Activated CD8-positive, alpha-beta memory T cell treated with anti-CD3 and anti-CD28 coated beads for 24 hours (primary cell): Measurements from ENCODE around the gene TENM4.

Experiments
- DNase-seq: peaks from one replicate; pipeline ENCODE4 v3.0.0-alpha.2; 2020

Gene TENM4

DNA sequence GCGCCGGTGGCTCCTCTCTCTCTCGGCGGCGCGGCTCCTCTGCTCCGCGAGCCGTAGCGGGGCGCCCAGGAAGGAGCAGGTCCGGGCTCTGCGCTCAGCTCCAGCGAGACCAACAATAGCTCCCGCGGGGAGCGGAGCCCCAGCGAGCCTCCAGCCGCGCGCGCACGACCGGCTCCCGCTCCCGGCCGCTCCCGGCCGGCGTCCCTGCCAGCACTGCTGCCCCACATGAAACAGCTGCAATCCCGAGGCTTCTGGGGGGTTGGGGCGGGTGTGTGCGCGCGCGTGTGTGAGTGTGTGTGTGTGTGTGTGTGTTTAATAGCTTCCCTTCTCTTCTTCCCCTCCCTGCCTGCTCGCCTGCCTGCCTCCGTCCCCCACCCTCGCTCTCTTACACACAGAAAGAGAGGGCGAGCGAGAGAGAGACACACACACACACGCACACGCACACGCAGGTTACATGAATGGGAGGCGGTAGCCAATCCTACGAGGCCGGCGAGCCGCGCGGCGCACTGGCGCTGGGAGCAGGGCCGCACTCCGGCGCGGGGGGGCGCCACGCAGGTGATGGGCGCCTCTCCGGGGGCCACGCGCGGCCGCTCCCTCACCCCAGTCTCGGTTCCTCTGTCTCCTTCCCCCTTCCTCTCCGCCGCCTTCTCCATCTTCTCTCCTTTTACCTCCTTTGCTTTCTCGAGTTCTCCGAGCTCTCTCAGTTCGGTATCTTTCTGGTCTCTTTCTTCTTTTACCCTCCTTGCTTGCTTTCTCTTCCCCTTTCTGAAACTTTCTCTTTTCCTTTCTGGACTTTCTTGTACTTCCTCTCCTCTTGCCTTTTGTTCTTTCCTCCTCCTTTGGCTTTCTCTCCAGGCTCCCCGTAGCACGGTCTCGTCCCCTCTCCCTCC is at the start of gene TENM4:
TENM4 (minus strand) TSS at position 460 of the 890 bp plus-strand sequence. CDS start 371,086 bp downstream, outside the sequence.
- DNase-seq, result no peak

DNA sequence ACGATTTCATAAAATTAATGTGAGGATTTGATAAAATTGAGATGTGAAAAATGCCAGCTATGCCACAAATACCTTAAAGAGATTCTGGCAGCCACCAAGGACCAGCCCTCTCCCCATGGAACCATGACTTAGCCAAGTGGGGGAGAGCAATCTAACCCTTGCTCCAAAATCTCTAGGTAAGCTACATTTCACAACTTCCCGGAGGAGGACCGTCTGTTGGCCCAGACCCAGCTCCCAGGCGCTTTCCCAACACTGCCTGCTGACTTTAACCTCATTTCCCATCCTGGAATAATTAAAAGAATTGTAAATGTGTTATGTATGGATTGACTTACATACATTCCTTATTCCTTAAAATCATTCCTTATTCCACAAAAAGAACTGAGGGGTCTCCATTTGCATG is 47.5 kb upstream of the TENM4 start:
- DNase-seq, result no peak

DNA sequence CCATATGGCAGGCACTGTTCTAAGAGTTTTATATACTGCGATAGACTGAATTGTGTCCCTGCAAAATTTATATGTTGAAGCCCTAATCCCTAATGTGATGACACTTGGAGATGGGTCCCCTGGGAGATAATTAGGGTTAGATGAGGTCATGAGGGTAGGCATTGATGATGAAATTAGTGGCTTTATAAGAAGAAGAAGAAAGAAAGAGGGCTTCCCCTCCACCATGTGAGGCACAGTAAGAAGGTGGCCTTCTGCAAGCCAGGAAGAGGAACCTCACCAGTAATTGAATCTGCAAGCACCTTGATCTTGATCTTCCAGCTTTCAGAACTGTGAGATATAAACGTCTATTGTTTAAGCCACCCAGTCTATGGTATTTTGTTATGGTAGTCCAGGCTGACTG is 46.6 kb upstream of the TENM4 start:
- DNase-seq, result no peak

DNA sequence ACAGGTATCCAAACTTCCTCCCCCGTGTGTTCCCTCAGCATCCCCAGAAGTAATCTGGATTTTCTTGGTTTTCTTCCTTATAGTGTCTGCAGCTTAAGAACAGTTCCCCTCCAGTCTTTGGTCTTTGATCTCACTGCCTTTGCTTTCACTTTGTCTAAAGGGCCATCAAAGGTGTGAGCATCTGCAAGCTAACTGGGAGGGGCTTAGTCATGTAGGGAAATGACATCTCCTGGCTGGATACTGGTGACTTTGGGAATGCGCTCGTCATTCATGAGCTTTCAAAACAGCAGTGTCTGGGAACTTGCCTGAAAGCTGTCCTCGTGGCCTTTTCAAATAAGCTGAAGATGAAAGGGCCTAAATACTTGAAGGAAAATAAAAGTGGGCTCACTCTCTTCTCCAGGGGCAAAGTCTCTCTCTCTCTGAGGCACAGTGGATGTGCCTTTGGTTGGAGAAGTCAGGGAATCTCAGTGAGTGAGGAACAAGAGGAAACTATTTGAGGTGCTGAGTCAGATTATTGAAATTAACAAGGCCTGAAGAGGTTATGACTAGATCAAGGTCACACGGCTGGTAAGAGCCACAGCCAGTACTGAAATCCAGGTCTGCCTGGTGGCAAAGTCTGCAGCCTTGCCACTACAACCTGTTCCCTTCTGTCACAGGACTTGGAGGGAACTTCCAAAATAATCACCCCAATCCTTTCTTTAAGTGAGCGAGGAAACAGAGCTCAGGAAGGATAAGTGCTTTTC is 45.6 kb upstream of the TENM4 start:
- DNase-seq, result no peak

DNA sequence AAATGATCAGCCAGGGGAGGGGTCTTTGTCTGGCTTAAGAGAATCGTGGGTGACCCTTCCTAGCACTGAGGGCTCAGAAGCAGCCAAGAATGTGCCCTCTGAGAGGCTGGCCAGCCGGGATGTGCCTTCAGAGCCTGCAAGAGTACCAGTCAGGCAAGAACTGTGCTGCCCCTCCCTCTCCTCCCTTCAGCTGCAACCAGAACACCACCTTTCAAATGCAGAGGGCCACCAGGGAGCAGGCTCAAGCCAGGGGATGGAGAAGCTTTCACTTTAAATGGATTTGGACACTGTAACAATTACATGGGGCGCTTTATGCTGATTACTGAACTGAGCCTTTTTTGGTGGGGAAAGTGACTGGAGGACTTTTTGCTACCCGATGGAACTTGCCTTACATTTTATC is 44.9 kb upstream of the TENM4 start:
- DNase-seq, result no peak

DNA sequence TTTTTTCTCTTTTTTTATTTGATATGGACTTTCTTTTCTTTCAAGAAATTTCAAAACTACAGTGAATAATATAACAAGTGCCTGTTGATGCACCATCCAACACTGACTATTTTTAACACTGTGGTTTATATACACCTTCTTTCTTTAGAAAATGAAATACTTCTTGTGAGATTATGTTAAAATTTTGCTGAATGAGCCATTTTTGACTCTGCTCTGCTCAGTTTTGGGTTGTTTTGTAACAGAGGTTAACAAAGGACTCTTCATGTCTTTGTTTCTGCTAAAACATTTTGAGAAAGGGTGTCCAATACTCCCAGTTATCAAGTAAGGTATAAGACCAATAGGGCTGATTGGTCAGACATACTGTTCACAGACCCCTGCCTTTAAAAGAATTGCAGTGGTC is 44.0 kb upstream of the TENM4 start:
- no peak for DNase-seq

DNA sequence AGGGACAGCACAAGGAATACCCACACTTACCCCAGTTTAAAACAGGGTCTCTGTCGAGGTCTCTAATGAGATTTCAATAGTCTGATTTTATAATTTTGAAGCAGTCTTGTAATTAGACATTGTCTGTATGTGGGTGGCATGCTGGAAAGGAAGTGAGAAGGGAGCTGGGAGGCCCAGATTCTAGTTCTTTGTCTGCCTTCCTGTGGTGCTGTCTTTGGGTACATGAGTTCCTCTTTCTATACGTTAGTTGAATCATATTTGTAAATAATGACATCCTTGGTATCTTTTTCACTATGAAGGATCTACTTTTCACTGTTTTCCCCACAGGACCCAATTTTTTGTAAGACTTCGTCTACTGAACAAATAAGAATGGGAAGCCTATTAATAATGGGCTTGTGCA is 42.0 kb upstream of the TENM4 start:
- no peak for DNase-seq

DNA sequence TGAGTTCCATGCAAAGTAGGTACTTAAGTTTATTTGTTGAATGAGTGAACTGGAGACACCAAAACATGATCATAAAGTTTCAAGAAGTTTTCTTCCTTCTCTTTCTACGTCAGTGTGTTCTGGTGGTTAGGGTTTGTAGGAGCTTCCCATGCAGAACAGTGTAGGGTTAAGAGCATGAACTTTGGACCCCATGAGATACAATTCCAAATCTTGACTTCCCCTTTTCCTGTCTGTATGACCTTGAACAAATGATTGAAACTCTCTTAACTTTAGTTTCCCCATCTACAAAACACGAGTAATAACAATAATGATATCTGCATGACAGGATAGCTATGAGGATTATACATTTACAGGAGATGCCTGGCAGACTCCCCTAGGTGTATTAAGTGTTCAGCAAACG is 41.0 kb upstream of the TENM4 start:
- no peak for DNase-seq

DNA sequence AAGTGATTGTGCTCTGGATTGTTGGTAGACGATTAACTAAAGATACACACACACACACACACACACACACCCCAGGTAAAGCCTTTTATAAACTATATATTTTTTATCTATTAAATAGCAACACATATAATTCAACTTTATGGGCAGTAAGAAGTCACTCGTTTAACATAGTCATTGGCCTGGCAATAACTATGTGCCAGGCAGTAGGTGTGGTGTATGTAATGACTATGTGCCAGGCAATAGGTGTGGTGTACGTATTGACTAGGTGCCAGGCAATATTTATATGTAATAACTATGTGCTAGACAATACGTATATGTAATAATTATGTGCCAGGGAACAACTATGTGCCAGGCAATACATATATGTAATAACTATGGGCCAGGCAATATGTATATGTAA is 40.0 kb upstream of the TENM4 start:
- no peak for DNase-seq

DNA sequence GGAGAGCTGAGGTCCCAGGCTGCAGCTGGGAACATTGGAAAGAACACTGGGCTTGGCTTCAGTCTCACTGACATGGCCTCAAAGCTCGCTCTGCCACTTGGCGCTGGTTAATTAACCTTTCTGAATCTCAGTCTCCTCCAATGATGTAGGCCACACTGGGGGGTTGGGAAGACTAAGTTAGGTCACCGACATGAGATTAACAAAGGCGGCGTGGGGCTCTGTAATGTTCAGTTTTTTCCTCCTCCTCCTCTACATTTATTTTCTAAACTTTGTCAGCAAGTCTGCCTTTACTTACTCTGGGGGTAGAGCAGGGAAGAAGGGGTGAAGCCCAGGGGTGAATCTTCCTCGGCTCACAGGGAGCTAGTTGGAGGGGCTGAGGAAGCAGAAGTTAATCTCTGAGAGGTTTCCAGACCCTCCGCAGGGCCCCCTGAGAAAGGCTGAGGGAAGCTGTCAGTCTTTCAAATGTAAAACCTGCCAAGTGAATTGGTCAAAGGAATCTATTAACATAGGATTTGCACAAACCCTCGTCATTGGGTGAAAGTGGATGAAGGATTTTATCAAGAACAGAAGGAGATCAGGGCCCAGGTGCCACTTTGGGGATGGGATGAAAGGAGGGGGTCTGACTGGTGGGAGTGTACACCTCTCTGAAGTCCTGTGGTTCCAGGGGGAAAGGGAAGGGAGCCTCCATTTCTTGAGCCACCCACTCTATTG is 32.1 kb upstream of the TENM4 start:
- no peak for DNase-seq

DNA sequence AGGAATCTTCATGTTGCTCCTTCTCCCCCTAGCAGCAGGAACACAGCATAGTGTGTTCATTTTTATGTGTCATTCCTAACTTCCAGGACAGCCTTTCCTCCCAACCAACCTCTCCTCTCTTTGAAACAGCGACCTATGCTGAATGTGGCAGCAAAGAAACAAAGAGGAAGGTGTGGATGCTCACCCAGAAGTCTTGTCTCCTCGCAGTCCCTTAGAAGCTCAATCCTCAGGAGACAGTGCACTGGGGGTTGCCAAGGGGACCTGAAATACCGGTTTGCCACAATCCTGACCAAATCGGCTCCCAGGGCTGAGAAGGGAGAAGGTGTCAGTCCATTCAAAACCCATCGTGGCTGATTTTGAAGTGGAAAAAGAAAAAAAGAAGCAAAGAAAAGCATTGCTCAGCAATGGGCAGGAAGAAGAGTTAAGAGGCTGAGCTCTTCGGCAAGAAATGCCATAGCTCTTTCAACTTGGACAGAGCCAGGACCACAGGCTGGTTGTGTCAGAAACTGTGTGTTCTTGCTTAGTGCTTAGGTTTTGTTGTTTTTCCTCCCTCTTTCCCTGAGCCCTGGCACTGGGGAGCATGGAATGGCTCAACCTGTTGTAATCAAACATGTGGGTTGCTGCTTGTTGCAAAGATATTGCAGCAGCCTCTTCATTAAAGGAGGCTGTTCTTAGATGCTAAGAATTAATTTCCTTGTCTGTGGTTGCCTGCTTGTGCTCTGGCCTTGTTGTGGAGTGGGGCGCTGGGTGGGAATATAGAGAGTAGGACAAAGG is 30.4 kb upstream of the TENM4 start:
- DNase-seq, result no peak

DNA sequence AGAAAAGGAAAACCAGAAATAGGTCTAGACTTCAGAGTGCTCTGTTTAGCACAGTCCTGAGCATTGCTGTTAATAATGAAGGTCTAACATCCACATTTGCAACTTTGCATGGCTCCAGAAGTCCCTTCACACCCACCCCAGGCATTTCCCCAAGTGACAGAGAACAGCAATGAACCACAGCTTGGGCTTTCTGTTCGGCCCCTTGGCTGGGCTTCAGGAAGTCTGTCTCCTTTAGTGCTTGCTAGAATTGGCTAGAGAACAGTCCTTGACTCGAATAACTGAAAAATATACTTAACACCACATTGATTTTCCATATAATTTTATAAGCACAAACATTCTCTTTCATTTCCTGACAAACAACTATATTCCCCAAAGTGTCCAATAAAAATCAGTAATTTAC is 29.3 kb upstream of the TENM4 start:
- DNase-seq, result no peak

DNA sequence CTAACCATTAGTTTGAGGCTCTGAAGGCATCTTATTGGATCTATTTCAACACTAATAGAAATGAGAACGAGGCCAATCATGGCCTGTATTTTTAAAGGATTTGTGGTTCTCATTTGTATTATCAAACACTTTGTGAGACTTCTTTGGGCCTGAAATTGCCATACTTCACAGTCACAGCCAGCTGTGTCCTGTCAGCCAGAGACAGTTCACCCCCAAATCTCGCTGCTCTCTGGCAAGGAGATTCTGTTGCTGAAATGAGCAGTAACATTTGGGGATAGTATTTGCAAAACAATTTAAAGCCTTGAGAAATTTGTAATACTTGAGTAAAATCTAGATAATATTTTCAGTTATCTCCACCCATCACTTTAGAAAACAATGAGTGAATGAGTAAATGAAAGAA is 26.9 kb upstream of the TENM4 start:
- DNase-seq, result no peak

DNA sequence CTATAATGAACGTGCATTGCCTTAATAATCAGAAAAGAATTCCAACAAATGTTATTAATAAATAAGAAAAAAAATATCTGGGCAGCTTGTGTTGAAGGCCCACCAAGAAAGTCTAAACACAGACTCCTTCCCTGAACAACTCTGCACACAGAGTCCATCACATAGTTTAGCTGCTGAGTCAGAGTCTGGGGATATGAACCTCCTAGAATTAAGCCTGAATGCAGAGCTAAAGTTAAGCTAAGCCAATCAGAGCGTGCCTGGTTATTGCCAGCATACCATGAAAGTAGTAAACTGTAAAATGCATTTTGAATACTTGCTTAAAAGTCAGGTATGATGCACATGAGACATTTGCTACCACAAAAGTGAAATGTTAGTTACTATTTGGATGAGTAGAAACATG is 25.6 kb upstream of the TENM4 start:
- no peak for DNase-seq

DNA sequence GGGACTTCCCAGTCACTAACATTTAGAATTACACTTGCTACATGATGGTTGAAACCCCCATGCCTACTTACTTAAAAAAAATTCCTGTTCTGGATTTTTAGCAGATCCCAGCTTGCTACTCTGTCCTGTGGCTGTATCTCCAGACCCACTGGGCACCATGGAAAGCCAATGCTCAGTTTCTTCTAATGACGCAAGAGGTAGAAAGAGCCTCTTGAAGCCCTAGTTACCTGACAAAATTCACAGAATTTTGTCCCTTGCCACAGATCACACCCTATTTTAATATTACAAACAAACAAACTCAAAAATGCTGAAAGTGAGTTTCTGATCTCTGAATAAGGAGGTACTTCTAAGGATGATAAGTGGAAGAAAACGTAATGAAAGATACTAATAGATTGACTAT is 24.3 kb upstream of the TENM4 start:
- DNase-seq, result no peak

DNA sequence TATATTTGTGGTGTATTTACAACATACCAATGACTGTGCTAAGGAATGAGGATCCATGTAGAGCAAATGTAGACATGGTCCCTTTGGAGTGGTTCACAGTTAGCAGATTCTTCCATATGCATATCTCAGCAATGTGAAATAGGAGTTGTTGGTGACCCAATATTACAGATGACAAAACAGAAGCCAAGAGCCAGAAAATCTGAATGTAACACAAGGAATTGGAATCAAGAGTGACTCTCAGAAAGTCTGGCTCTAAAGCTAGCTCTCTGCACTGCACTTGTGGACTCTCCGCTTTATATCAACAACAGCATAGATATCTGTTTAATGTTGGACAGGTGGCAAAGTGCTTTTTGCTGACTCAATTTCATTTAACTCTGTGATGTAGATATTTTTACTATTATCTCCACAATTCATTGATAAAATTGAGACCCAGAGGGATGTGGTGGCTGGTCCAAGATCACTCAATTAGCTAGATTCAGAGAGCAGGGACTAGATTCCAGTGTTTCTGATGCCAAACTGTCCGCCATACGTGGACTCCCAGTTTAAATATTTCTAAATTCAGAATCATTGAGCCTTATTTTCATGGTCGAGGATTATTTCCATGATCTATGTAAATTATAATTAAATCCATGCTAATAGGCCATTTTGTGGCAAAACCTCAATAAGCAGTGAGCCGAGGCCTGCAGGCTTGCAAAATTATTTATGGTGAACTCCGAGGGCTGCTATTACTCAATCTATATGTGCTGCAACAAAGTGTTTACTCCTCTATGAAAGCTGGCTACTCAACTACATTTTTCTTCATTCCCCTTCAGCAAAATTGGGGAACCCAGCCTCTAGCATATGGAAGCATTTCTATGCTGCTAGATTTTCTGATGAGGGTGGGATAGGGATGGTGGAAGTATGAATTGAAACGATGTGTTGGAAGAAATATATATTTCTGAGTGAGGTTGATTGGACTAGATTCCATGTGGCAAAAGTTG is 21.1 kb upstream of the TENM4 start:
- no peak for DNase-seq

DNA sequence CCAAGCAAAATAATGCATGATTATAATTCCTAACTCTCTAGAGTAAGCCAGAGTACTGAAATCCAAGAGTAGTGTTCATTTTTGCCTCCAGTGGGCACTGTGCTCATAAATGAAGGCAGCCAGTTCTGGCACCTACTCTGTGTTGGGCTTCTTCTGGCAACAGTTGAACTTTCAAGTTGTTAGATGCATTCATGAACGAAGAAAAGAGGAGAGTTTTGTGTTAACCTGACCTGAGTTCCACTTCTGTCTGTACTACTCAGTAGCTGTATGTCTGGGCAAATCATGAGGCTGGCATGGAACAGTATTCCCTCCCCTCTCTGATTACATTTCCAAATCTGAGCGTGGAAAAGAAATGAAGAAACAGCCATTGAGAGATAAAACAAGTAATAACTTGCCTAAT is 20.3 kb upstream of the TENM4 start:
- DNase-seq, result no peak

DNA sequence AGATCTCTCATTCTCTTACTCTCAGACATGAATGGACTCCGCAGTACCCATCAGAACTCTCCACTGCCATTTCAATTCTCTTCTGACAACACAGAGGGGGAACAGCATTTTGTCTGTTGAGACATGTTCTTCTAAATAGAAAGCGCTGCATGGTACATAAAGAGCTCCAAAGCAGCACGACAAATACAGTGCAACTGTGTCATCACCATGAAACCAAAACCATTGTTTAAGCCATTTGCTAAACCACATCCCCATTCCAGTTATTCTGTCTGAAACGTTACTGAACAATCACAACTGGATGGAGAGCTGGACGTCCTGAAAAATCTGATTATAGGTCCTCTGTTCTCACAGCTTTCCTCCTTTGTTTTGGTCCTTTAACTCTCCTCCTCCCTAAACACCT is 17.9 kb upstream of the TENM4 start:
- DNase-seq, result no peak

DNA sequence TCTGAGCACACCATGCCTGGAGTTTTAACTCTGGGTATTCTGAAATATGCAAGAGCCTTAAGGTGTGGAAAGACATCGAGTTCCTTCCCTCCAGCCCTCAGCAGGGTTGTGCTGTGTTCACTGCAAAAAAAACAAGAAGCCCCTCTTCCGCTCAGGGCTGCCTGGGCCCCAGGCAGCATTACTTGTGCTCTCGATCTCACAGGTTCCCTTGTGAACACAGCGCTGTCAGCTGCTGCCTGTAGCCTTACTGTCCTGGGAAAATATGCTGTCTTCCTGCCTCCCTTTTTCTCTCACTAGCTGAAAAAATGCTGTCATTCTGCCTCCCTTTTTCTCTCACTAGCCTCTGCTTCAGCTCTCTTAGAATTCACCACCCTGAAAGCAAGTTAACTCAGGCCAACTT is 15.7 kb upstream of the TENM4 start:
- no peak for DNase-seq

DNA sequence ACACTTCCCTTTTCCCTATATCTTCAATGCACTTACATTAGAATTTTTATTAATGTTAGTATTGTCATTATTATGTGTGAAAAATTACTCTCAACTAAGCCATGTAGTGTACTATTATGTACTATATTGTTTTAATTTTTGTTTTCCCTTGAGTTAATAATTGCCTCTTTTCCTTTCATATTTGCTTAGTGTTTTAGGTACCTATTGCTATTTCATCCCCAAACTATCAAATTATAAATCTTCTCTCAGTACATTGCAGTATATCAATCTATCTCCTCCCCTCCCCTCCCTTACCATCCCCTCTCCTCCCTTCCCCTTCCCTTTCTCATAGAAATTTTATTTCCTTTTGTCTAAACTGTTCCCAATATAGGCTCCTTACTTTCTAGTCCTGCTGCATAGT is 12.8 kb upstream of the TENM4 start:
- no peak for DNase-seq

DNA sequence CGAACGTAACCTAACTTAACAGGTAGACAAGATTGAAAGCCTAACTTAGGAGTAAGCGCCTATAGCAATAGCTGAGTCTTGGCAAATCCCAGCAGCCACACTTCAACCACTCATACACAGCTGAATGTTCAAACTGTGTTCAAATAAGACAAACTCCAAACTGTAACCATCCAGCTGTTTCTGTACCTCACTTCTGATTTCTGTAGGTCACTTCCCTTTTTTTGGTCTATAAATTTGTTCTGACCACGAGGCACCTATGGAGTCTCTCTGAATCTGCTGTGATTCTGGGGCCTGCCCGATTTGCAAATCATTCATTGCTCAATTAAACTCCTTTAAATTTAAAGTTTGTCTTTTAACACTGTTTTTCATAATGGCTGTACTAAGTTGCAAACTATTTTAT is 8.2 kb upstream of the TENM4 start:
- DNase-seq, result no peak
